DOHH2 (cell line): ENCODE data around the gene SLC27A1.

ENCODE experiments used
- CTCF ChIP-seq: fragments of 200-600 bp; sonication (generic); IDR thresholded peaks from one replicate; pipeline ENCODE4 v1.5.1; 2014; ENCODE audit warnings: antibody characterized with exemption, mild to moderate bottlenecking, low read depth, low read length; ENCODE audit not compliant: poor library complexity, severe bottlenecking
- EZH2phosphoT487 ChIP-seq: fragments of 200-600 bp; sonication (generic); IDR thresholded peaks from 2 replicates; pipeline ENCODE4 v1.6.1; 2017; ENCODE audit warnings: borderline replicate concordance, mild to moderate bottlenecking, antibody characterized with exemption, low read length, moderate library complexity, mixed read lengths

- TF ChIP-seq EZH2phosphoT487: no peak
- TF ChIP-seq CTCF: no peak
Observed at GRCh38 chr19:17436094-17436873, 34.0 kb upstream of the SLC27A1 start.
